ENCODE data around the gene TPP2. TPM values are rescaled to one million over a fixed set of nuclear protein-coding genes. Genes with fewer than 3 reads are reported as not detected.

TPP2 gene
- total and polyA plus RNA-seq, 9 donors = 24.0 to 50.7 (median 33.9) TPM

DNA sequence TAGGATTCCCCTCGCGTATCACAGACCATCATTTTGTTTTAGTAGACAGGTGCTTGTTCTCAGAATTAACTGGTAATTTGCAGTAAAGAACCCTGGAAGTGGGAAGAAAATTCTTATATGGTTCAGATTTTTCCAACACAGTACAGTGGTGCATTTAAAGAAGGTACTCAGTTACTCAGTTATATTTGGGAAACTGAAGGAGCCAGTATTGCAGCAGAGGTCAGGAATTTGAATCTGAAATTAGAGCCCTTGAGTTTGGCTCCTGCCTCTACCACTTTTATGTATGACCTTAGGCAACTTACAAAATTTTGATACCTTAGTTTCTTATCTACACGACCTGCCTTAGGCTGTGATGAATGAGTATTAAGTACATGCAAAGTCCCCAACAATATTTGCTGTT, 78.3 kb downstream of the TPP2 start:
- intact Hi-C loops (cut with DNase I) = no loop called here

DNA sequence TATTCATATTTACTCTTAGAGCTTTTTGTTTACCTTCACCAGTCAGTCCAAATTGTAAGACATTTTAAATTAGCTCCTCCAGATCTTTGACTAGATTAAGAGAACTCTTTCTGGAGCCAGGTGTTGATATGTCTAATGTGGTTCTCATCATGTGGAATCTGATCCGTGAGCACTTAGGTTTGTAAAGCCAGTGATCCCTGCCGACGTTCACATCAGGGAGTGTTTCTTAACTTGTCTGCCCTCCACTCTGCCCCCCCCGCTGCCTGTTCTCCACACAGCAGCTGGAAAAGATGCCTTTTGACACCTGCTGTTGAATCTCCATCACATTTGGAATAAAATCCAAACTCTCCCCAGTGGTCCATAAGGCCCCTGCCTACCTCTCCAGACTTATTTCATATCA, 80.3 kb downstream of the TPP2 start:
- Histone ChIP-seq H3K27me3 (no peaks in the 10 kb centered on the region), H3K4me3 (no peak overlapping the region), H3K27ac (no peak overlapping the region), H3K9me3 (no peaks in the 10 kb centered on the region), H3K4me1 (ENCODE audit: insufficient read depth) (no peaks in the 10 kb centered on the region), H3K36me3 (no peaks in the 10 kb centered on the region)
- intact Hi-C loops (cut with DNase I) = no loop called here
- DNase-seq = no peak
- 90 to 95% (median 92%) methylated on average over 4 of the region's 4 CpGs for WGBS, 3 donors
- TF ChIP-seq POLR2A (IDR thresholded peaks at IDR 0.05) = no peak
- no peak for TF ChIP-seq EP300 (IDR thresholded peaks at IDR 0.05)
- TF ChIP-seq, protein P1, sequence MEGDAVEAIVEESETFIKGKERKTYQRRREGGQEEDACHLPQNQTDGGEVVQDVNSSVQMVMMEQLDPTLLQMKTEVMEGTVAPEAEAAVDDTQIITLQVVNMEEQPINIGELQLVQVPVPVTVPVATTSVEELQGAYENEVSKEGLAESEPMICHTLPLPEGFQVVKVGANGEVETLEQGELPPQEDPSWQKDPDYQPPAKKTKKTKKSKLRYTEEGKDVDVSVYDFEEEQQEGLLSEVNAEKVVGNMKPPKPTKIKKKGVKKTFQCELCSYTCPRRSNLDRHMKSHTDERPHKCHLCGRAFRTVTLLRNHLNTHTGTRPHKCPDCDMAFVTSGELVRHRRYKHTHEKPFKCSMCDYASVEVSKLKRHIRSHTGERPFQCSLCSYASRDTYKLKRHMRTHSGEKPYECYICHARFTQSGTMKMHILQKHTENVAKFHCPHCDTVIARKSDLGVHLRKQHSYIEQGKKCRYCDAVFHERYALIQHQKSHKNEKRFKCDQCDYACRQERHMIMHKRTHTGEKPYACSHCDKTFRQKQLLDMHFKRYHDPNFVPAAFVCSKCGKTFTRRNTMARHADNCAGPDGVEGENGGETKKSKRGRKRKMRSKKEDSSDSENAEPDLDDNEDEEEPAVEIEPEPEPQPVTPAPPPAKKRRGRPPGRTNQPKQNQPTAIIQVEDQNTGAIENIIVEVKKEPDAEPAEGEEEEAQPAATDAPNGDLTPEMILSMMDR (IDR thresholded peaks at IDR 0.05) = no peak

More for the DNA sequence above, 78.3 kb downstream of the TPP2 start:
- H3K9me3 ChIP-seq = no peaks in the 10 kb centered on the region
- TF ChIP-seq, protein P1 (IDR thresholded peaks at IDR 0.05) = no peak
- TF ChIP-seq EP300 (IDR thresholded peaks at IDR 0.05) (no peak), POLR2A (IDR thresholded peaks at IDR 0.05) (no peak)
- H3K4me3 ChIP-seq = no peak overlapping the region
- no peak for DNase-seq
- no peak overlapping the region for H3K27ac ChIP-seq
- 88 to 91% (median 89%) methylated on average over 3 of the region's 3 CpGs for WGBS, 3 donors
- H3K36me3 ChIP-seq = no peaks in the 10 kb centered on the region
- H3K27me3 ChIP-seq = no peaks in the 10 kb centered on the region
- no peaks in the 10 kb centered on the region for H3K4me1 ChIP-seq (ENCODE audit: insufficient read depth)

DNA sequence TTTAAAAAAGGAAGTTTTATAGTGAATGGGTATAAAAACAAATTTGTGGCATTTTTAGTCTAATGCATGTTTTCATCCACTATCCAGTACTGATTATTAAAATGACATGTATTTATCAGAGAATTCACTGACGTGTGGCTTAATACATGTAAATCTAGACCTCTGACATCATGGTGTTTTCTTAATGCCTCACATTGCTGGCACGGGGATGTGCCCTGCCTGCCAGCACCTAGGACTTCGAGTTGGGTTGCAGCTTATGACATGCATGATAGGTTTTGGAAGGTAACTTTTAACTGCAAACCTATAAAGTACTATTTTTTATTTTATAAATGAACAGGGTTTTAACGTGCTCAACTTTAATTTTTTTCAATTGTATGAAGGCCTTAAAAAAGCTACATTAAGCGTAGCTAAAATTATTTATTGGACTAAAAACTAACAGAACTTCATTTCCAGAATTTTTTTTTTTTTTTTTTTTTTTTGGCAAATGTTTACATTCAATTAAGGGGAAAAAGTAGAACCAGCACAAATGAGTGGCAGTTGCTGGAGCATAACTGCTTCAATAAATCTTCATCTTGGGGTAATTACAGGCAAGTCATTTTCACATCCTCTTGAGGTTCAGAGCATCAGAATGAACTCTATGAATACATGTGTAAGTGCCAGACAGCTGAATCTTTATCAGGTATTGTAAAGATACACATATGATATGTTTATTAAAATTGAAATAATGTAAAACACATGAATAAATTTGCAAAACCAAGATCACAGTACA, 81.7 kb downstream of the TPP2 start:
- H3K9me3 ChIP-seq = no peaks in the 10 kb centered on the region
- DNase-seq = no peak
- TF ChIP-seq POLR2A (IDR thresholded peaks at IDR 0.05) = no peak
- H3K27me3 ChIP-seq = no peaks in the 10 kb centered on the region
- H3K27ac ChIP-seq = no peak overlapping the region
- WGBS, 3 donors = 84 to 87% (median 85%) methylated on average over 5 of the region's 5 CpGs
- H3K36me3 ChIP-seq = no peaks in the 10 kb centered on the region
- intact Hi-C loops (cut with DNase I) = no loop called here
- H3K4me3 ChIP-seq = no peak overlapping the region
- H3K4me1 ChIP-seq (ENCODE audit: insufficient read depth) = no peaks in the 10 kb centered on the region

DNA sequence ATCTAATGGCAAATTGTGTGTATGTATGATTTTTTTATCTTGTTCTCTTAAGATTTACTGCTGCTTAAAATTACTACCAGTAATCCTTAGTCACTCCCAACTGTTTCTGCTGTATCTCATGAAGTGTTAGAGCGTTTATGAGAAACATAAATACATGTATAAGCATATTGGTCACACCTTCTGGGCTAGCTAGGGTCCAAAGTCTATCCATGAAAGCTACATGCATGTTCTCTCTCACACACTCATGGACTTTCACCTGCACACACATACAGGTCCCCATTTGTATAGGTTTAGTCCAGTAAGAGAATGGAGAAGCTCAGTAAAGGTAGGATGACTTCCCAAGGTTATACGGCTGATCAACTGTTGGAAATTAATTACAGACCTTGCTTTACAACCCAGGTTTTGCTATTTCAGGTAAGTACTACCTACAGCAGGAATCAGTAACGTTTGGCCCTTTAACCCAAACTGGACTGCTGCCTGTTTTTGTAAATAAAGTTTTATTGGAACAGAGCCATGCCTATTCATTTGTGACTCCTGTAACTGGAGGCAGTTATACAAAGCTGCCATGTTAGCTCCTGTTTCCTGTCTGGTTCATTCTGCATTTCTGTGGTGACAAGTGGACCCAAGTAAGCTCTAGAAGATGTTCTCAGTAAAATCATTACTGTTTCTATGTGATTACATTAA, 82.8 kb downstream of the TPP2 start:
- intact Hi-C loops (cut with DNase I) = no loop called here
- TF ChIP-seq, protein P1 (IDR thresholded peaks at IDR 0.05) = no peak
- TF ChIP-seq POLR2A (IDR thresholded peaks at IDR 0.05) (no peak), EP300 (IDR thresholded peaks at IDR 0.05) (no peak)
- Histone ChIP-seq H3K9me3 (no peaks in the 10 kb centered on the region), H3K4me1 (ENCODE audit: insufficient read depth) (no peaks in the 10 kb centered on the region), H3K27me3 (no peaks in the 10 kb centered on the region), H3K36me3 (no peaks in the 10 kb centered on the region), H3K4me3 (no peak overlapping the region), H3K27ac (no peak overlapping the region)
- DNase-seq = no peak
- 70 to 83% (median 78%) methylated on average over 3 of the region's 3 CpGs for WGBS, 3 donors
